H9 (cell line): ENCODE results near the gene IQSEC1. TPM values are rescaled to one million over a fixed set of nuclear protein-coding genes. Genes with fewer than 3 reads are reported as not detected.

ENCODE experiments used
- DNase-seq: peaks from one replicate; pipeline ENCODE4 v3.0.0-alpha.2; 2017
- H2AFZ ChIP-seq: one replicate; pipeline ENCODE4 v1.6.1; 2013; ENCODE audit warnings: mild to moderate bottlenecking, low read length, control low read depth, moderate library complexity
- H2AK5ac ChIP-seq: 2 replicates; pipeline ENCODE4 v1.6.1; 2013; ENCODE audit warnings: low read length, control low read depth, mixed read lengths; ENCODE audit not compliant: insufficient read length
- H2BK120ac ChIP-seq: one replicate; pipeline ENCODE4 v1.6.1; 2013; ENCODE audit warnings: low read depth, mild to moderate bottlenecking, low read length, control low read depth, inconsistent platforms; ENCODE audit not compliant: poor library complexity, severe bottlenecking
- H2BK12ac ChIP-seq: 2 replicates; pipeline ENCODE4 v1.6.1; 2013; ENCODE audit warnings: low read length, control low read depth, mixed read lengths, low read depth; ENCODE audit not compliant: insufficient read length
- H2BK15ac ChIP-seq: 2 replicates; pipeline ENCODE4 v1.6.1; 2013; ENCODE audit warnings: low read depth, low read length, control low read depth
- H2BK20ac ChIP-seq: one replicate; pipeline ENCODE4 v1.6.1; 2013; ENCODE audit warnings: low read depth, mild to moderate bottlenecking, low read length, control low read depth, inconsistent platforms; ENCODE audit not compliant: poor library complexity, severe bottlenecking
- H2BK5ac ChIP-seq: 2 replicates; pipeline ENCODE4 v1.6.1; 2013; ENCODE audit warnings: low read length, control low read depth, mixed read lengths; ENCODE audit not compliant: insufficient read length
- H3K14ac ChIP-seq: 2 replicates; pipeline ENCODE4 v1.6.1; 2013; ENCODE audit warnings: low read length, control low read depth; ENCODE audit not compliant: insufficient read depth
- H3K18ac ChIP-seq: 2 replicates; pipeline ENCODE4 v1.6.1; 2013; ENCODE audit warnings: low read depth, mild to moderate bottlenecking, mixed read lengths, low read length, control low read depth; ENCODE audit not compliant: insufficient read length
- H3K23ac ChIP-seq: 2 replicates; pipeline ENCODE4 v1.6.1; 2013; ENCODE audit warnings: low read length, control low read depth, mixed read lengths, low read depth; ENCODE audit not compliant: insufficient read length
- H3K23me2 ChIP-seq: 2 replicates; pipeline ENCODE4 v1.6.1; 2013; ENCODE audit warnings: low read depth, mild to moderate bottlenecking, mixed read lengths, low read length, control low read depth; ENCODE audit not compliant: insufficient read length, poor library complexity, severe bottlenecking
- H3K27ac ChIP-seq: 2 replicates; pipeline ENCODE4 v1.5.1; 2013; ENCODE audit warnings: low read length, control low read depth, mixed read lengths, low read depth; ENCODE audit not compliant: insufficient read length
- H3K27me3 ChIP-seq: 2 replicates; pipeline ENCODE4 v1.6.1; 2013; ENCODE audit warnings: low read length, control low read depth, inconsistent platforms; ENCODE audit not compliant: insufficient read depth
- H3K4ac ChIP-seq: 2 replicates; pipeline ENCODE4 v1.6.1; 2013; ENCODE audit warnings: low read depth, mild to moderate bottlenecking, control low read depth, inconsistent platforms, low read length, moderate library complexity
- H3K4me1 ChIP-seq: 2 replicates; pipeline ENCODE4 v1.6.1; 2013; ENCODE audit warnings: low read length, control low read depth, inconsistent platforms; ENCODE audit not compliant: insufficient read depth
- H3K4me2 ChIP-seq: 2 replicates; pipeline ENCODE4 v1.6.1; 2013; ENCODE audit warnings: low read length, control low read depth, mixed read lengths; ENCODE audit not compliant: insufficient read length, insufficient read depth
- H3K56ac ChIP-seq: 2 replicates; pipeline ENCODE4 v1.6.1; 2013; ENCODE audit warnings: low read depth, mild to moderate bottlenecking, mixed read lengths, low read length, control low read depth; ENCODE audit not compliant: insufficient read length
- H3K79me1 ChIP-seq: 2 replicates; pipeline ENCODE4 v1.6.1; 2013; ENCODE audit warnings: low read depth, mild to moderate bottlenecking, moderate library complexity, low read length, control low read depth, inconsistent platforms; ENCODE audit not compliant: insufficient read depth, poor library complexity, severe bottlenecking
- H3K79me2 ChIP-seq: 2 replicates; pipeline ENCODE4 v1.6.1; 2013; ENCODE audit warnings: low read length, control low read depth, inconsistent platforms; ENCODE audit not compliant: insufficient read depth
- H3K9ac ChIP-seq: 2 replicates; pipeline ENCODE4 v1.6.1; 2013; ENCODE audit warnings: low read length, control low read depth, mixed read lengths; ENCODE audit not compliant: insufficient read length; ENCODE audit errors: extremely low read depth
- H3K9me3 ChIP-seq: one replicate; pipeline ENCODE4 v1.6.1; 2013; ENCODE audit warnings: low read depth, low read length, inconsistent platforms; ENCODE audit not compliant: control insufficient read depth
- H3T11ph ChIP-seq: one replicate; pipeline ENCODE4 v1.6.1; 2013; ENCODE audit warnings: mild to moderate bottlenecking, low read length, control low read depth, inconsistent platforms
- H4K20me1 ChIP-seq: one replicate; pipeline ENCODE4 v1.6.1; 2013; ENCODE audit not compliant: control insufficient read depth, insufficient read length, insufficient read depth
- H4K5ac ChIP-seq: 2 replicates; pipeline ENCODE4 v1.6.1; 2013; ENCODE audit warnings: low read depth, mild to moderate bottlenecking, mixed read lengths, low read length, control low read depth; ENCODE audit not compliant: insufficient read length
- H4K8ac ChIP-seq: replicated peaks from 2 replicates; pipeline ENCODE4 v1.6.1; 2013; ENCODE audit warnings: low read length, control low read depth, mixed read lengths, low read depth; ENCODE audit not compliant: insufficient read length
- H4K91ac ChIP-seq: 2 replicates; pipeline ENCODE4 v1.6.1; 2013; ENCODE audit warnings: low read depth, mild to moderate bottlenecking, moderate library complexity, mixed read lengths, low read length, control low read depth; ENCODE audit not compliant: insufficient read length
- H3K27ac Mint-ChIP-seq, 3 experiments: 2 replicates in 2 of 3; 3 replicates in 1 of 3; pipeline ENCODE4 v1.8.0; 2020 to 2021; ENCODE audit warnings: mixed read lengths in 3 of 3, mild to moderate bottlenecking in 1 of 3, moderate library complexity in 1 of 3
- H3K27me3 Mint-ChIP-seq: 2 replicates; pipeline ENCODE4 v1.8.0; 2021; ENCODE audit warnings: low read depth, mild to moderate bottlenecking, moderate library complexity, mixed read lengths
- H3K36me3 Mint-ChIP-seq, 3 experiments: 2 replicates in 2 of 3; 3 replicates in 1 of 3; pipeline ENCODE4 v1.8.0; 2020 to 2021; ENCODE audit warnings: low read depth in 3 of 3, mixed read lengths in 3 of 3; ENCODE audit not compliant: insufficient read depth in 1 of 3
- H3K4me1 Mint-ChIP-seq, 2 experiments: 2 replicates each; pipeline ENCODE4 v1.8.0; 2020; ENCODE audit warnings: mixed read lengths in 2 of 2
- H3K4me3 Mint-ChIP-seq, 2 experiments: 2 replicates in 1 of 2; 3 replicates in 1 of 2; pipeline ENCODE4 v1.8.0; 2020 to 2021; ENCODE audit warnings: mild to moderate bottlenecking in 2 of 2, mixed read lengths in 2 of 2, moderate library complexity in 1 of 2
- H3K9me3 Mint-ChIP-seq, 2 experiments: 2 replicates in 1 of 2; 3 replicates in 1 of 2; pipeline ENCODE4 v1.8.0; 2020; ENCODE audit warnings: mild to moderate bottlenecking in 2 of 2, mixed read lengths in 2 of 2, moderate library complexity in 1 of 2
- CTCF ChIP-seq: fragments of 200-600 bp; sonication (generic); conservative IDR thresholded peaks from 3 replicates; pipeline ENCODE4 v1.8.0; 2021; ENCODE audit warnings: antibody characterized with exemption, mild to moderate bottlenecking
- WGBS: extraction: QIAGEN DNeasy Blood & Tissue Kit; methylation state at CpG from one replicate; pipeline ENCODE4 v1.1.7; 2013; ENCODE audit warnings: missing lambda C conversion rate, low lambda C conversion rate, mixed read lengths; ENCODE audit not compliant: insufficient read length; ENCODE audit errors: extremely low coverage; 5-methylcytosine and 5-hydroxymethylcytosine counted together
- total RNA-seq: library from RNA; stranded (reverse); gene quantifications from 2 replicates; pipeline ENCODE4 v1.2.1, GENCODE V29; 2021

The IQSEC1 gene
- total RNA-seq, 1 experiment from 2014 or later, result 19.1 TPM

- H3K23ac ChIP-seq, result no peak overlapping the region
- no peaks in the 10 kb centered on the region for H3K79me1 ChIP-seq
- H2BK20ac ChIP-seq, result no peak overlapping the region
- no peak overlapping the region for H3K18ac ChIP-seq
- Mint-ChIP-seq H3K27me3 (no peaks in the 10 kb centered on the region), H3K36me3 (peaks cover 9 to 12% (median 10%) of the 10 kb centered on the region in 3 experiments; a peak in 5 of 7 replicates), H3K27ac (no peak overlapping the region), H3K4me3 (no peak overlapping the region), H3K4me1 (no peaks in the 10 kb centered on the region), H3K9me3 (no peaks in the 10 kb centered on the region)
- H4K91ac ChIP-seq, result no peak overlapping the region
- no peaks in the 10 kb centered on the region for H3K79me2 ChIP-seq
- no peak for TF ChIP-seq CTCF
- no peak overlapping the region for H4K5ac ChIP-seq
- H3K4me2 ChIP-seq, result no peak overlapping the region
- H3K4me1 ChIP-seq, result no peaks in the 10 kb centered on the region
- no peak overlapping the region for H3K4ac ChIP-seq
- no peak overlapping the region for H3K56ac ChIP-seq
- H2AK5ac ChIP-seq, result no peak overlapping the region
- H4K8ac ChIP-seq, result no peak overlapping the region
- no peak overlapping the region for H2BK15ac ChIP-seq
- no peaks in the 10 kb centered on the region for H3K9me3 ChIP-seq
- no peak overlapping the region for H3T11ph ChIP-seq
- no peaks in the 10 kb centered on the region for H3K27me3 ChIP-seq
- no peak overlapping the region for H3K9ac ChIP-seq
- H3K23me2 ChIP-seq, result no peaks in the 10 kb centered on the region
- H4K20me1 ChIP-seq, result no peaks in the 10 kb centered on the region
- no peak overlapping the region for H2BK120ac ChIP-seq
- no peak overlapping the region for H2BK12ac ChIP-seq
- no peak overlapping the region for H3K27ac ChIP-seq
- H2BK5ac ChIP-seq, result no peak overlapping the region
- no peak overlapping the region for H2AFZ ChIP-seq
- no peak overlapping the region; the same call in 1 of the 2 replicates for H3K14ac ChIP-seq
- no CpG with 5 or more reads among the region's 10 CpGs for WGBS
- DNase-seq, result no peak
These were observed 134.9 kb downstream of the IQSEC1 start for GRCh38 chr3:12938258-12938711.
